ENCODE results near the gene EP400. TPM values are rescaled to one million over a fixed set of nuclear protein-coding genes. Genes with fewer than 3 reads are reported as not detected.

Gene EP400
- total and polyA plus RNA-seq, 12 donors: 11.5 to 43.2 (median 28.8) TPM

GRCh38 chr12:131920902-131921840 lies 28.6 kb upstream of the EP400 start:
- Histone ChIP-seq H3K27ac (peak overlapping the region in 3 of 5 donors; percentile 27 to 68 (median 63)), H3K27me3 (no peaks in the 10 kb centered on the region), H3K4me3 (no peak overlapping the region), H3K9me3 (replicated peaks in 1 of 3) (no peaks in the 10 kb centered on the region), H3K36me3 (replicated peaks in 1 of 2) (peaks cover 0 to 45% of the 10 kb centered on the region in 2 donors), H3K4me1 (replicated peaks in 1 of 2) (peaks cover 0 to 13% of the 10 kb centered on the region in 2 donors)
- 85 to 89% (median 89%) methylated on average over 26 to 35 of the region's 35 CpGs; no CpG with 5 or more reads in 1 of the 4 donors for WGBS, 4 donors
- TF ChIP-seq POLR2A (IDR thresholded peaks at IDR 0.05) (no peak), CTCF (IDR thresholded peaks at IDR 0.05) (no peak)
- DNase-seq: peak in 2 of 7 donors; percentile 26 to 73
- intact Hi-C loops (cut with DNase I): no loop called here

GRCh38 chr12:131921866-131922769 lies 27.6 kb upstream of the EP400 start:
- Histone ChIP-seq H3K36me3 (replicated peaks in 1 of 2) (peaks cover 0 to 39% of the 10 kb centered on the region in 2 donors), H3K4me1 (replicated peaks in 1 of 2) (peaks cover 0 to 13% of the 10 kb centered on the region in 2 donors), H3K27ac (peak overlapping the region in 3 of 5 donors; percentile 27 to 68 (median 63)), H3K4me3 (no peak overlapping the region), H3K27me3 (no peaks in the 10 kb centered on the region), H3K9me3 (replicated peaks in 1 of 3) (no peaks in the 10 kb centered on the region)
- TF ChIP-seq CTCF (IDR thresholded peaks at IDR 0.05): no peak
- intact Hi-C loops (cut with DNase I): no loop called here
- DNase-seq: peak in 6 of 7 donors; percentile 59 to 87 (median 80)
- 60 to 67% (median 64%) methylated on average over 21 to 29 of the region's 29 CpGs for WGBS, 4 donors

GRCh38 chr12:131922772-131923171 lies 27.0 kb upstream of the EP400 start:
- 87 to 89% (median 89%) methylated on average over 13 of the region's 13 CpGs for WGBS, 4 donors
- H3K4me1 ChIP-seq (replicated peaks in 1 of 2): peaks cover 0 to 13% of the 10 kb centered on the region in 2 donors
- H3K27me3 ChIP-seq: no peaks in the 10 kb centered on the region
- TF ChIP-seq POLR2A (IDR thresholded peaks at IDR 0.05): no peak
- TF ChIP-seq CTCF (IDR thresholded peaks at IDR 0.05): no peak
- H3K36me3 ChIP-seq (replicated peaks in 1 of 2): peaks cover 0 to 33% of the 10 kb centered on the region in 2 donors
- peak overlapping the region in 3 of 5 donors; percentile 48 to 68 (median 63) for H3K27ac ChIP-seq
- intact Hi-C loops (cut with DNase I): no loop called here
- H3K4me3 ChIP-seq: no peak overlapping the region
- no peak for DNase-seq
- no peaks in the 10 kb centered on the region for H3K9me3 ChIP-seq (replicated peaks in 1 of 3)

- Histone ChIP-seq H3K27me3 (no peaks in the 10 kb centered on the region), H3K4me3 (no peak overlapping the region), H3K27ac (peak overlapping the region in 1 of 5 donors; percentile 48), H3K4me1 (replicated peaks in 1 of 2) (peaks cover 0 to 13% of the 10 kb centered on the region in 2 donors), H3K36me3 (replicated peaks in 1 of 2) (peaks cover 0 to 32% of the 10 kb centered on the region in 2 donors), H3K9me3 (replicated peaks in 1 of 3) (no peaks in the 10 kb centered on the region)
- TF ChIP-seq POLR2A (IDR thresholded peaks at IDR 0.05) (no peak), CTCF (IDR thresholded peaks at IDR 0.05) (no peak)
- intact Hi-C loops (cut with DNase I): no loop called here
- no peak for DNase-seq
- WGBS, 4 donors: 88 to 93% (median 91%) methylated on average over 9 to 11 of the region's 11 CpGs
Measured at GRCh38 chr12:131923260-131923659, 26.5 kb upstream of the EP400 start.

All from adrenal gland (tissue), 12 donors.